VCaP (cell line): ENCODE results near the gene ALB.
"Not testable (repeated sequence)": the region's sequence is repeated elsewhere in the genome, so short reads cannot be mapped to it uniquely, and the experiment has no call there.

ENCODE experiments used
- H3K27ac ChIP-seq: fragments of 450-650 bp; 2 replicates; pipeline ENCODE4 v1.5.1; 2017
- CTCF ChIP-seq: fragments of 450-650 bp; conservative IDR thresholded peaks from 2 replicates; pipeline ENCODE4 v1.5.1; 2017; ENCODE audit warnings: mild to moderate bottlenecking, moderate library complexity

ALB gene

GRCh38 chr4:73383452-73383851 is 20.6 kb upstream of the ALB start:
- TF ChIP-seq CTCF: no peak

GRCh38 chr4:73387552-73387951 is 16.5 kb upstream of the ALB start:
- H3K27ac ChIP-seq: no peak overlapping the region
- no peak for TF ChIP-seq CTCF

More at GRCh38 chr4:73383452-73383851, 20.6 kb upstream of the ALB start:
- no peak overlapping the region for H3K27ac ChIP-seq

- no peak for TF ChIP-seq CTCF
Observed at GRCh38 chr4:73388887-73389286, 15.2 kb upstream of the ALB start.

GRCh38 chr4:73389663-73390062 is 14.4 kb upstream of the ALB start:
- not testable (repeated sequence) for H3K27ac ChIP-seq

More at GRCh38 chr4:73388887-73389286, 15.2 kb upstream of the ALB start:
- no peak overlapping the region for H3K27ac ChIP-seq

- TF ChIP-seq CTCF: peak; percentile 46
- H3K27ac ChIP-seq: peak overlapping the region; percentile 49; the same call in 1 of the 2 replicates
Observed at GRCh38 chr4:73391774-73392173, 12.3 kb upstream of the ALB start.

GRCh38 chr4:73392936-73393335 is 11.2 kb upstream of the ALB start:
- H3K27ac ChIP-seq: peak overlapping the region; percentile 49
- no peak for TF ChIP-seq CTCF

GRCh38 chr4:73396304-73396703 is 7.8 kb upstream of the ALB start:
- TF ChIP-seq CTCF: no peak
- no peak overlapping the region for H3K27ac ChIP-seq

GRCh38 chr4:73396993-73397972 is 6.8 kb upstream of the ALB start:
- TF ChIP-seq CTCF: no peak
- H3K27ac ChIP-seq: no peak overlapping the region
